Panc1 (cell line): ENCODE results near the gene KRTDAP. TPM values are rescaled to one million over a fixed set of nuclear protein-coding genes. Genes with fewer than 3 reads are reported as not detected.

ENCODE experiments used
- ATAC-seq: fragments of 200-7000 bp; cut with Tn5 transposase; 2 replicates; pipeline ENCODE4 v1.9.1; 2020; ENCODE audit warnings: mild to moderate bottlenecking, moderate library complexity
- BruUV-seq: library from RNA; stranded (reverse); fragments of 400-500 nt; replicated peaks from 2 replicates; lab custom pipeline; 2021; lab: Mats Ljungman, UMichigan
- CTCF ChIA-PET: fragments of 300-600 bp; sonication (Branson Sonifier 250); formaldehyde crosslinking; loops from one replicate; lab custom pipeline; 2022; ENCODE audit warnings: antibody characterized with exemption; lab: Charles Lee
- POLR2A ChIA-PET: fragments of 300-600 bp; sonication (Branson Sonifier 250); formaldehyde crosslinking; loops from one replicate; lab custom pipeline; 2022; ENCODE audit warnings: antibody characterized with exemption; lab: Charles Lee
- DNase-seq: peaks from one replicate; pipeline ENCODE4 v3.0.0-alpha.2; 2010; ENCODE audit warnings: low read depth, low spot score
- H3K27ac ChIP-seq: 2 replicates; pipeline ENCODE4 v1.5.1; 2011; ENCODE audit warnings: mild to moderate bottlenecking, low read length, inconsistent platforms
- H3K27me3 ChIP-seq: fragments of 200-500 bp; sonication (Bioruptor generic); 2 replicates; pipeline ENCODE4 v1.6.0; 2014; ENCODE audit warnings: low read length, inconsistent platforms; ENCODE audit not compliant: control insufficient read depth, insufficient read depth
- H3K36me3 ChIP-seq: fragments of 200-500 bp; sonication (Bioruptor generic); 2 replicates; pipeline ENCODE4 v1.5.1; 2014; ENCODE audit warnings: inconsistent platforms, mild to moderate bottlenecking, low read length, moderate library complexity; ENCODE audit not compliant: control insufficient read depth, insufficient read depth
- H3K4me1 ChIP-seq: 2 replicates; pipeline ENCODE4 v1.5.1; 2011; ENCODE audit warnings: inconsistent platforms, mild to moderate bottlenecking, low read length, moderate library complexity; ENCODE audit not compliant: control insufficient read depth, insufficient read depth
- H3K4me3 ChIP-seq, 2 experiments: 2 replicates each; pipeline ENCODE4 v1.5.1; 2011 to 2012; ENCODE audit warnings: low read depth in 2 of 2, low read length in 2 of 2, mild to moderate bottlenecking in 2 of 2, inconsistent platforms in 1 of 2, moderate library complexity in 1 of 2
- H3K9me3 ChIP-seq: fragments of 200-500 bp; sonication (Bioruptor generic); 2 replicates; pipeline ENCODE4 v1.5.1; 2014; ENCODE audit warnings: low read depth, mild to moderate bottlenecking, inconsistent platforms, low read length, moderate library complexity; ENCODE audit not compliant: control insufficient read depth, insufficient read depth
- POLR2AphosphoS5 ChIP-seq: IDR thresholded peaks from 2 replicates; pipeline ENCODE4 v1.6.1; 2012; ENCODE audit warnings: mild to moderate bottlenecking, low read depth, low read length, moderate library complexity
- SIN3A ChIP-seq: IDR thresholded peaks from 2 replicates; pipeline ENCODE4 v1.6.1; 2012; ENCODE audit warnings: low read depth, mild to moderate bottlenecking, low read length, moderate library complexity, borderline replicate concordance; ENCODE audit not compliant: insufficient read depth
- TCF7L2 ChIP-seq: IDR thresholded peaks from 2 replicates; pipeline ENCODE4 v1.6.1; 2011; ENCODE audit warnings: mild to moderate bottlenecking, low read depth, low read length, inconsistent platforms
- in situ Hi-C: cut with HindIII; loops from 2 replicates; pipeline ENCODE4 v1.10.0; 2016; ENCODE audit warnings: low sequenced_read_pairs, low pct_unique_long_range_greater_than_20kb
- intact Hi-C: fragments of 100-400 bp; cut with micrococcal nuclease; formaldehyde crosslinking; loops from one replicate; pipeline ENCODE4 v1.10.0; 2022; ENCODE audit not compliant: unreplicated experiment
- total RNA-seq: library from RNA; stranded (reverse); gene quantifications from one replicate; pipeline ENCODE4 v1.2.1, GENCODE V29; 2021; ENCODE audit not compliant: unreplicated experiment
- TF ChIP-seq, protein P1 (sequence below), 2 experiments: IDR thresholded peaks; 2 replicates each; pipeline ENCODE4 v1.6.1; 2011 to 2012; ENCODE audit warnings: low read depth in 2 of 2, control low read depth in 1 of 2, low read length in 1 of 2, mild to moderate bottlenecking in 1 of 2, moderate library complexity in 1 of 2; ENCODE audit not compliant: insufficient read depth in 1 of 2
- TF ChIP-seq, protein P2 (sequence below): fragments of 450-650 bp; IDR thresholded peaks from 2 replicates; pipeline ENCODE4 v1.5.1; 2017; ENCODE audit warnings: mild to moderate bottlenecking

The KRTDAP gene
- total RNA-seq, 1 experiment from 2014 or later, result not detected

DNA sequence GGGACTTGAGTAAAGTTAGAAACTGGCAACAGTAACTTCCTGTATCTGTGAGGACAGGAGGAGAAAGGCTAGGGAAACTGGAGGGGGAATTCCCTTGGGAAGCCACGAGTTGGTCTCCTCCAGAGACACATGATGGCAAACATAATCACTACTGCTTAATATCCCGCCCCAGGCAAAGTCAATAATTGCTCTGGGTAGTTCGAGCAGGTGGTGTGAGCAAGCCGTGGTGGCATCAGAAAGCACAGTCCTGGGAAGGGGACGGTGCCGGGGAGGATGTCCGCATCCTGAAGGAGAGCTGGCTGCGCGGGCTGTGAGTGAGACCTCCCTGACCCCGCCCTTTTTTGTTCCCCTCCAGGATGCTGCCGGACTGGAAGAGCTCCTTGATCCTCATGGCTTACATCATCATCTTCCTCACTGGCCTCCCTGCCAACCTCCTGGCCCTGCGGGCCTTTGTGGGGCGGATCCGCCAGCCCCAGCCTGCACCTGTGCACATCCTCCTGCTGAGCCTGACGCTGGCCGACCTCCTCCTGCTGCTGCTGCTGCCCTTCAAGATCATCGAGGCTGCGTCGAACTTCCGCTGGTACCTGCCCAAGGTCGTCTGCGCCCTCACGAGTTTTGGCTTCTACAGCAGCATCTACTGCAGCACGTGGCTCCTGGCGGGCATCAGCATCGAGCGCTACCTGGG lies 40.8 kb downstream of the KRTDAP start:
- DNase-seq, result no peak
- no peaks in the 10 kb centered on the region for H3K9me3 ChIP-seq
- no peak overlapping the region for H3K27ac ChIP-seq
- POLR2A ChIA-PET, result no interaction called here
- peaks cover 27% of the 10 kb centered on the region for H3K27me3 ChIP-seq
- in situ Hi-C loops, result no loop called here
- no peaks in the 10 kb centered on the region for H3K36me3 ChIP-seq
- H3K4me3 ChIP-seq, result no peak overlapping the region
- TF ChIP-seq TCF7L2 (no peak), POLR2AphosphoS5 (no peak), SIN3A (no peak)
- TF ChIP-seq, protein P1, sequence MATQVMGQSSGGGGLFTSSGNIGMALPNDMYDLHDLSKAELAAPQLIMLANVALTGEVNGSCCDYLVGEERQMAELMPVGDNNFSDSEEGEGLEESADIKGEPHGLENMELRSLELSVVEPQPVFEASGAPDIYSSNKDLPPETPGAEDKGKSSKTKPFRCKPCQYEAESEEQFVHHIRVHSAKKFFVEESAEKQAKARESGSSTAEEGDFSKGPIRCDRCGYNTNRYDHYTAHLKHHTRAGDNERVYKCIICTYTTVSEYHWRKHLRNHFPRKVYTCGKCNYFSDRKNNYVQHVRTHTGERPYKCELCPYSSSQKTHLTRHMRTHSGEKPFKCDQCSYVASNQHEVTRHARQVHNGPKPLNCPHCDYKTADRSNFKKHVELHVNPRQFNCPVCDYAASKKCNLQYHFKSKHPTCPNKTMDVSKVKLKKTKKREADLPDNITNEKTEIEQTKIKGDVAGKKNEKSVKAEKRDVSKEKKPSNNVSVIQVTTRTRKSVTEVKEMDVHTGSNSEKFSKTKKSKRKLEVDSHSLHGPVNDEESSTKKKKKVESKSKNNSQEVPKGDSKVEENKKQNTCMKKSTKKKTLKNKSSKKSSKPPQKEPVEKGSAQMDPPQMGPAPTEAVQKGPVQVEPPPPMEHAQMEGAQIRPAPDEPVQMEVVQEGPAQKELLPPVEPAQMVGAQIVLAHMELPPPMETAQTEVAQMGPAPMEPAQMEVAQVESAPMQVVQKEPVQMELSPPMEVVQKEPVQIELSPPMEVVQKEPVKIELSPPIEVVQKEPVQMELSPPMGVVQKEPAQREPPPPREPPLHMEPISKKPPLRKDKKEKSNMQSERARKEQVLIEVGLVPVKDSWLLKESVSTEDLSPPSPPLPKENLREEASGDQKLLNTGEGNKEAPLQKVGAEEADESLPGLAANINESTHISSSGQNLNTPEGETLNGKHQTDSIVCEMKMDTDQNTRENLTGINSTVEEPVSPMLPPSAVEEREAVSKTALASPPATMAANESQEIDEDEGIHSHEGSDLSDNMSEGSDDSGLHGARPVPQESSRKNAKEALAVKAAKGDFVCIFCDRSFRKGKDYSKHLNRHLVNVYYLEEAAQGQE (IDR thresholded peaks at IDR 0.05; ENCODE audit: insufficient read depth in 1 of 2, low read depth in 2 of 2, low read length in 1 of 2), result no peak
- TF ChIP-seq, protein P2, sequence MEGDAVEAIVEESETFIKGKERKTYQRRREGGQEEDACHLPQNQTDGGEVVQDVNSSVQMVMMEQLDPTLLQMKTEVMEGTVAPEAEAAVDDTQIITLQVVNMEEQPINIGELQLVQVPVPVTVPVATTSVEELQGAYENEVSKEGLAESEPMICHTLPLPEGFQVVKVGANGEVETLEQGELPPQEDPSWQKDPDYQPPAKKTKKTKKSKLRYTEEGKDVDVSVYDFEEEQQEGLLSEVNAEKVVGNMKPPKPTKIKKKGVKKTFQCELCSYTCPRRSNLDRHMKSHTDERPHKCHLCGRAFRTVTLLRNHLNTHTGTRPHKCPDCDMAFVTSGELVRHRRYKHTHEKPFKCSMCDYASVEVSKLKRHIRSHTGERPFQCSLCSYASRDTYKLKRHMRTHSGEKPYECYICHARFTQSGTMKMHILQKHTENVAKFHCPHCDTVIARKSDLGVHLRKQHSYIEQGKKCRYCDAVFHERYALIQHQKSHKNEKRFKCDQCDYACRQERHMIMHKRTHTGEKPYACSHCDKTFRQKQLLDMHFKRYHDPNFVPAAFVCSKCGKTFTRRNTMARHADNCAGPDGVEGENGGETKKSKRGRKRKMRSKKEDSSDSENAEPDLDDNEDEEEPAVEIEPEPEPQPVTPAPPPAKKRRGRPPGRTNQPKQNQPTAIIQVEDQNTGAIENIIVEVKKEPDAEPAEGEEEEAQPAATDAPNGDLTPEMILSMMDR, result no peak
- CTCF ChIA-PET, result no interaction called here
- 0 out of 2 replicates have a peak, but pooled peaks have one; percentile 12 for ATAC-seq
- intact Hi-C loops, result no loop called here
- no peaks in the 10 kb centered on the region for H3K4me1 ChIP-seq
- BruUV-seq, result no TSS peak

DNA sequence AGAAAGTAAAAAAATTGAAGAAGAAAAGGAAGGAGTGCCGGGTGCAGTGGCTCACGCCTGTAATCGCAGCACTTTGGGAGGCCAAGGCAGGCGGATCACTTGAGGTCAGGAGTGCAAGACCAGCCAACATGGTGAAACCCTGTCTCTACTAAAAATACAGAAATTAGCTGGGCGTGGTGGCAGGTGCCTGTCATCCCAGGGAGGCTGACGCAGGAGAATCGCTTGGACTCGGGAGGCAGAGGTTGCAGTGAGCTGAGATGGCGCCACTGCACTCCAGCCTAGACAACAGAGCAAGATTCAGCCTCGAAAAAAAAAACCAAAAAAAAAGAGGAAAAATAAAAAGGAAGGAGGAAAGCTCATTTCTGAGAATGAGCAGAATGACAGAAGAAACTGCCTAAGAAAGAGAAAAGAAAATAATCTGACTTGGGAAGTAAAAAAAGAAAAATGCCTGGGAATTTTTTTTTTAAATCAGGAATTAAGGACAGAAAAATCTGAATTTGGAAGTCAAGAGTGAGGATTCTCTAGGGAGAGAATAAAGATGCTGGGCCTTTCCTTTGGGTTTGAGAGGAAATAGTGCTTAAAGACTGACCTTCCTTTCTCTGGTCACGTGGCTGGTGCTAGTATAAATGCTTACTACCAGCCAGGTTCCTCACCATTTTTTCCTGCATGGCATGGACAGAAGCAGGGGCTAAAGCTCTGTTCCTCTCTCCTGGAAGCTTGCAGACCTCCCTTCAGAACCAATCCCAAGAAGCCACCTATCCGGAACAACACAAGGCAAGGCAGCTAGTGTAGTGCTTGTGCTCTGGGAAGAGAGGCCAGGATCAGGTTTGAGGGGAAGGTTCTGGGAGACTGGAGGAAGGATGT lies 42.4 kb downstream of the KRTDAP start, which contains the start of gene FFAR2:
FFAR2 (plus strand) TSS at position 652 of the 864 bp plus-strand sequence. CDS start 1,458 bp downstream, outside the sequence.
- no peak within 1 kb of the TSS for H3K4me3 ChIP-seq
- no TSS peak for BruUV-seq
- peaks cover 23% of the 10 kb centered on the region for H3K27me3 ChIP-seq
- DNase-seq (no peak), ATAC-seq (no peak)
- H3K27ac ChIP-seq, result no peak within 1 kb of the TSS
- intact Hi-C loops (no loop called here), in situ Hi-C loops (no loop called here)
- H3K4me1 ChIP-seq, result no peaks in the 10 kb centered on the region
- H3K36me3 ChIP-seq, result no peaks in the 10 kb centered on the region
- no peaks in the 10 kb centered on the region for H3K9me3 ChIP-seq
- POLR2A ChIA-PET, result no interaction called here
- CTCF ChIA-PET, result no interaction called here
- TF ChIP-seq, protein P2, result no peak
- TF ChIP-seq, protein P1 (IDR thresholded peaks at IDR 0.05; ENCODE audit: insufficient read depth in 1 of 2, low read depth in 2 of 2, low read length in 1 of 2), result no peak
- TF ChIP-seq SIN3A (no peak), TCF7L2 (no peak), POLR2AphosphoS5 (no peak)
